WI38 (cell line): ENCODE data around the gene UVSSA.
"Not testable (repeated sequence)": the region's sequence is repeated elsewhere in the genome, so short reads cannot be mapped to it uniquely, and the experiment has no call there.

Source experiments
- H3K4me3 ChIP-seq: 2 replicates; pipeline ENCODE4 v1.5.1; 2011; ENCODE audit warnings: low read depth, mild to moderate bottlenecking, control low read depth, low read length
- CTCF ChIP-seq: IDR thresholded peaks from 2 replicates; pipeline ENCODE4 v1.5.1; 2012; ENCODE audit warnings: low read depth, mild to moderate bottlenecking, control low read depth, low read length

Gene UVSSA

GRCh38 chr4:1370321-1371124, 23.5 kb downstream of the UVSSA start:
- no peak for TF ChIP-seq CTCF
- H3K4me3 ChIP-seq: no peak overlapping the region

- TF ChIP-seq CTCF: no peak
Measured at GRCh38 chr4:1371176-1372165, 24.5 kb downstream of the UVSSA start.

GRCh38 chr4:1372576-1372975, 25.6 kb downstream of the UVSSA start:
- not testable (repeated sequence) for H3K4me3 ChIP-seq

More at GRCh38 chr4:1371176-1372165, 24.5 kb downstream of the UVSSA start:
- H3K4me3 ChIP-seq: no peak overlapping the region

GRCh38 chr4:1373892-1374705, 27.1 kb downstream of the UVSSA start:
- H3K4me3 ChIP-seq: no peak overlapping the region
- TF ChIP-seq CTCF: no peak

- no peak overlapping the region for H3K4me3 ChIP-seq
- no peak for TF ChIP-seq CTCF
Measured at GRCh38 chr4:1374706-1375045, 27.7 kb downstream of the UVSSA start.

- TF ChIP-seq CTCF: no peak
- no peak overlapping the region for H3K4me3 ChIP-seq
Measured at GRCh38 chr4:1375051-1375721, 28.2 kb downstream of the UVSSA start.
